GM19025 (cell line): ENCODE results near the gene KLF15.

Experiments used
- ATAC-seq: cut with Tn5 transposase; IDR thresholded peaks from one replicate; pipeline ENCODE4 v1.9.1; 2021; ENCODE audit warnings: mild to moderate bottlenecking, low read depth, moderate library complexity; ENCODE audit not compliant: unreplicated experiment

Gene KLF15

DNA sequence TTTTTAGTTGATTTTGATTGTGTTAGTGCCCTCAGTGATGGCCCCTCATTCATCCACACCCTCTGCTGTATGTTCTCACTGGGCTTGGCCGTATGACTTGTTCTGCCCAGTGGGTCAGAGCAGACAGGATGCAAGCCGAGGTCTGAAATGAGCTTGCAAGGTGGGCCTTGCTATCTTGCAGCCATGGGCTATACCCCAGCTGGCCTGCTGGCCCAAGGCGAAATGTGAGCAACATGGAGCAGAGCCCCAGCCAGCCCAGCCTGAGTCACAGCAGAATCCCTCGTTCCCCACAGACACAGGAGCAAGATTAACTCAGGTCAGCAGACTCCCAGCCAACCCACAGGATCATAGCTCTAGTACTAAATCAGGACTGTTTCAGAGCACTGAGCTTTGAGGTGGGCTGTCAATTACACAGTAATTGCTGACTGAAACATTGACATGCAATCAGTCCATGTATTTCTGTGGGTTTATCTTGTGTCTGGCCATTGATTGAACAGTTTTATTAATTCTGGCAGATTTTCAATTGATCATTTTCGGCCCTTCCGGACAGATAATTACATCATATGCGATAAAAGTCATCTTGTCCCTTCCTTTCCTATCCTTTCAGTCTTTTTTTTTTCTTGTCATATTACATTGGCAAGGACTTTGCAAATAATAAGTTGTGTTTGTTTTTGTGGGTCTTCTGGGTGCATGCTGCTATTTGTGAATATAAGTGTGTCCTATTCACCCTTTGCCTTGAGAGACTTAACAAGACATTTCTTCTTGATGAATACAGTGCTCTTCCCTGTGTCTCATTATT, 27.1 kb downstream of the KLF15 start:
- no peak for ATAC-seq

DNA sequence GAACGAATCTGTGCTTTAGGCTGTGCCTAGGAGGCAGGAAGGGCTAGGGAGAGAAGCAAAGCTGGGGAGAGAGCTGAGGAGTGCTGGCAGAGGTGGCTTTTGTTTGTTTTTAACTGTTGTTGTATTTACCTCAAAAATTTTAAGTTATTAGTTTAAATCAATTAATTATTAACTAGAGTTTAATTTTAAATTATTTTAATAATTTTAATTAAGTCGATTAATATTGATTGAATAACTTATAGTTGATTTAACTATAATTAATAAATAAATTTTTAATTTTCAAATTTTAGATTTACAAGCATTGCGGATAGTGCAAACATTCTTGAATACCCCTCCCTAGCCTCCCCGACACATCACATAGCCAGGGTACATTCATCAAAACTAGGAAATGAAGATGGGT, 30.6 kb downstream of the KLF15 start:
- no peak for ATAC-seq

DNA sequence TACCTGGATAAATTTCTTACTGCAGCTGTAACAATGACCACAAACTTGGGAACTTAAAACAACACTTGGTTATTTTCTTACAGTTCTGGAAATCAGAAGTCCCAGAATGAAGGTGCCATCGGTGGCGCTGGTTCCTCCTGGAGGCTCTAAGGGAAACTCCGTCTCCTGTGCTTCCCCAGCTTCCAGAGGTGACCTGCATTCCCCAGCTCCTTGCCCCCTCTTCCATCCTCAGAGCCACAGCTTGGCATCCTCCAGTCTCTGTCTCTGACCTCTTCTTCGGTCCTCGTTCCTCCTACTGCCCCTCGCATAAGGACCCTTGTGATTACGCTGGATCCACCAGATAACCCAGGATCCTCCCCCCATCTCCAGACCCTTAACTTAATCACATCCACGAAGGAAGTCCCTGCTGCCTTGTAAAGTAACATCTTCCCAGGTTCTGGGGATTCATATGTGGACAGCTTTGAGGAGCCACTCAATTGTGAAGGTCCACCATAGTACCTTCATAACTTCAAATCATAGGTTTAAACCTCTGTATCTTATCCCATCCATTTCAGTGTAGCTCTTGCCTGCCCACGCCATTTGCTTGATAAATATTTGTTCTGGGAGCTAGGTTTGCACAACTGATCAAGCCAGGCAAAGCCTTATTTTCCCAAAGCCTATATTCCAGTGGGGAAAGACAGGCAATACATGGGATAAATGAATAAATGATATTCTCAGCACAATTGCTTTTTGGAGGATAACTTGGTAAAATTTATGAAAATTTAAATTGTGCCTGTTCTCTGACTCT, 34.8 kb downstream of the KLF15 start:
- ATAC-seq: no peak

DNA sequence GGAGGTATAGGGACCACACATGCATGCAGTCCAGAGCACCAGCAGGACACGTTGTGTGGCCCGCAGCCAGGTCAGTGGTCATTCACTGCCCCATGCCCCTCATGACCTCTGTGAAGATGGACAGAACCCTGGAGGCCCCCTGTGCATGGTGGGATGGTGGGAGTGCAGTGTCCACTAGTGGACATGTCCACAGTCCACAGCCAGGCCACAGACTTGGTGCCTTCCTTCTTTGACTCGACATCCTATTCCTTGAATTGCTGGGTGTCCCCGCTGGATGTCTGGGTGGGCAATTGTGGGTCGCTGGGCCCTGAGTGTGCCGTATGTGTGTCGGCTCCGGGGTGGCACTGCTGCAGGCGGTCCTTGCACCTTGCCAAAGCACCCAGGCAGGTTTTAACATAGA, 35.7 kb downstream of the KLF15 start:
- no peak for ATAC-seq

DNA sequence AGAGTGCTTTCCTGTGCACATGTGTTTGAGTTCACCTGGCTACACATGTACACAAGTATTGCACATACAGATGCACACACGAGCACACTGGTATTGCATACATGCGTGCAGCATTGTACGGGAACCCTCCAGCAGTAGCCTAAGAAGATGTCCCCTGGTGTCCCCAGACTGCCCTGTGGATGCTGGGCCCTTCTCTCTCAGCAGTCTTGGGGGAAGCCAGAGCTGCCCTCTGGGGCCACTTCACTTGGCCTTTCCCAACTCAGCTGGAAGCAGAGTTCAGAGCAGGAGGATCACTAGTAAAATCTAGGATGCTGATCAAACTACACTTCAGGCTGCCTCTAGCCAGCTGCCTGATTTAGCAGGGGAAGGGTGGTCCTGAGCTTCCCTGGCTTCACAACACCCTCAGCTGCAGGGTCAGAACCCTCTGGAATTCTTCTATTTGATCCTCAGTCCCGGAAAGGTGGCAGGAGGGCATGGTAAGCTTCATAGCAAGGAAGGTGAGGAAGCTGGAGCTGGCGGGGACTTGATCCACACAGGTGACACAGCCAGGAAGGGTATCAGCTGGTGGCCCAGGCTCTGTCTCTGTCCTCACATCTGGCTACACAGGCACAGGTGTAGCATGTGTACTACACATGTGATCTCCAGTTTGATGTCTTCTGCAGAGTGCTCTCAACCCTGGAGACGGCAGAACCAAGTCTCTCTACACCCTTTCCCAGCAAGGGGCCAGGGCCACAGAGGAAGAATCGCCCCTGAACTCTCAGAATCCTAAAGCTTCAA, 36.5 kb downstream of the KLF15 start:
- no peak for ATAC-seq

DNA sequence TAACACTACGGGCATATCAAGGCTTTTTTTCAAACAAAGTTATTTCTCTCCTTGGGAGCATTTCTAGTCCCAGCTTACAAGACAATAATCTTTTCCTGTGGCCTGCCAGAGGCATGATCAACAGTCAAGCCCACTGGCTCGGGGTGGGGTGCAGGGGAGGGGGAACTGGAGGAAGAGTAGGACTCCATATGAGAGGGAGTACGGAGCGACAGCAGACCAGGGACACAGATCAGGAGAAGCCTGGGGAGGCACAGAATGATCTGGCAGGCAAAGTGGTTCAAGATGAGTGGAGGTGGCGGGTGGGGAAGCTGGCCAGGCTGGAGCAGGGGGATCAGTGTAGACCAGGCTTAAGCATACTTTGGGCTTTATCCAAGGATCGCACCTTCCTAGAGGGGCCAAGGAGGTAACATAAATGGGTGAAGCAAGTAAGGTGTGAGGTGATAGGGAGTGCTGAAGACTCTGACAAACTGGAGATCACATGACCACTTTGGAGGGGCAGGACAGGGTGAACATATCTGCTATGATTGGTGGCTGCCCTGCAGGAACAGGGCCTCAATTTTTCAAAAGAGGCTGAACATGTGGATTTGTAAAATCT, 37.4 kb downstream of the KLF15 start:
- no peak for ATAC-seq

DNA sequence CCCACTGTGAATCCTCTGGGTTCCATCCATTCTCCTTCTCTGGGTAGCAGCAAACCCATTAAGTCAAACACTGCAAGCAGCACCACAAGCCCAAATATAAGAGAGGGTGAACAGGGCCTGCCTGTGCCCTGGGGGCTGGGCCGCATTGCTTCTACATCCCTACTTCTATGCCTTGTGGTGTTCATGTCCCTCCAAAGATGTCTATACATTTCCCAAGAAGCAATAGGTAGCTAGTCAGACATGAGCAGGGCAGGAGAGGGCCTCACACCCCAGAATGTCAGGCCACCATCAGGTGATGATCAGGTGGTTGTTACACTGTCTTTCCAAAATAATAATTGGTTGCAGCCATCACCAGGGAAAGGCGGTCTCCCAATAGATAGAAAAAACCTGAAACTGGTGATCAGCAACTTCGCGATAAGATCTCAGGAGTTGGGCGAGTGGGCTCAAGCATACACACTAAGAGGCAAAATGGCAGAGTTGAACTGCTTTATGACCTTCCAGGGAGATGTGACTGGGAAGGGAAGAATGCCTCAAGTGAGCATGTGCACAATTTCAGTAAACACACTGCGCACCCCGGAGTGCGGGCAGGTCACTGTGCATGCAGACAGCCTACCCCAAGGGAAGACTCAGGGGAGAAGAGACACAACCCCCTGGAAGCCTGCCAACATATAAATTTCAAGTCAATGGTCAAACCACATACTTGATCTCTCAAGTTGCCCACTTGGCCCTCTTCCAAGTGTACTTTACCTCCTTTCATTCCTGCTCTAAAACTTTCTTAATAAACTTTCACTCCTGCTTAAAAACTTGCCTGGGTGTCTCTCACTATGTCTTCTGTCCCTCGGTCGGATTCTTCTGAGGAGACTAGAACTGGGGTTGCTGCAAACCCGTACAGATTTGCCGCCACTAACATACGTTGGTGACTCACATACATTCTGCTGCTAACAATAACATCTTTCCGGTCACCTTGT, 39.9 kb downstream of the KLF15 start:
- ATAC-seq: no peak

DNA sequence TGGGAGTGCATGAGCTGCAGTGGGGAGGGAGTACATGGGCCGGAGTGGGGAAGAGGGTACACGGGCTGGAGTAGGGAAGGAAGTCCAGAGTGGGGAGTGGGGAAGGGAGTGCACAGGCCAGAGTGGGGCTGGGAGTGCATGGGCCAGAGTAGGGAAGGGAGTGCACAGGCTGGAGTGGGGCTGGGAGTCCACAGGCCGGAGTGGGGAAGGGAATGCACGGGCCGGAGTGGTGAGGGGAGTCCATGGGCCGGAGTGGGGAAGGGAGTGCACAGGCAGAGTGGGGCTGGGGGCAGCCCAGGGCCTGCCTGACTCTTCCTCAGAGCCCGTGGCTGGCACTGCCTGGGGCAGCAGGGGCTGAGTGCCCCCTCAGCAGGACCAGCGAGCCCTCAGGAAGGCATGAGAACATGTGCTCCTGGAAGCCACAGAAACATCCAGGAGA, 40.7 kb downstream of the KLF15 start:
- ATAC-seq: no peak

DNA sequence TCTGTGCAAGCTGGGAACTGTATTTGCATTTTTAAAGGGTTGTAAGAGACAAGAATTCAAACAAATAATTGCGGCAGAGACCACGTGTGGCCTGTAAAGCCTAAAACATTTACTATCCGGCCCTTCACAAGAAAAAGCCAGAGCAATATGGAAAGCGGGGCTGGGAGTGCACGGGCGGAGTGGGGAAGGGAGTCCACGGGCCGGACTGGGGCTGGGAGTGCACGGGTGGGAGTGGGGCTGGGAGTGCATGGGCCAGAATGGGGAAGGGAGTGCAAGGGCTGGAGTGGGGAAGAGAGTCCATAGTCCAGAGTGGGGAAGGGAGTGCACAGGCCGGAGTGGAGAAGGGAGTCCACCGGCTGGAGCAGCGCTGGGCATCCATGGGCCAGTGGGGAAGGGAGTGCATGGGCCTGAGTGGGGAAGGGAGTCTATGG, 41.2 kb downstream of the KLF15 start:
- no peak for ATAC-seq

DNA sequence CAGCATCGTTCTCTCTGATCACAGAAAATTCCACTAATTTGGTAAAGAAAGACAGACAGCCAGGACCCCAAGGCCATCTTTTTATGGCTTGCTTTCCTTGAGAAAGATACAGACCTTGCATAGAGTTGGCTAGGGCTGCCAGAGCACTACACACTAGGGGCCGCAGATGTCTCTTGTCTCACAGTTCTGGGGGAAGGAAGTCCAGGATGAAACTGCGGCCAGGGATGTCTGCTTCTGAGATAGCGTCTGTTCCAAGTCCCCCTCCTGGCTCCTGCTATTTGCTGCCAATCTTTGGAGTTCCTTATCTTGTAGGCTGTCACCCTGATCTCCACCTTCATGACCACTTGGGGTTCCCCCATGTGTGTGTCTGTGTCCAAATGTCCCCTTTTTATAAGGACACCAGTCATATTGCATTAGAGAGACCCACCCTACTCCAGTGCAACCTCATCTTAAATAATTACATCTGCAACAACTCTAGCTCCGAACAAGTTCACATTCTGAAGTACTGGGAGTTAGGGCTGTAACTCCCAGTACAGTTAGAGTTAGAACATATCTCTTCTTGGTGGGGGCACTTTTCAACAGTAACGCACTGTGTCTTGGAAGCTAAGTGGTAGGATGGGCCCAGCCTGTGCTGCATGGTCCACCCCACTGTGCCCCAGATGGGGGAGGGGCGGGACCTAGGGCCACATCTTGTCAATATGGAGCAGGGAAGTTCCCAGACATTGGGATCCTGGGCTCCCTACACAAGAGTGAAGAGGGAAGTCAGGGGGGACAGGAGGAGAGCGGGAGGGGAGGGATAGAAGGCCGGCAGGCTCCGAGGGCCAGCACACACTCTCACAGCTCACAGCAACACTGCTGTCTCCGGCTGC, 42.2 kb downstream of the KLF15 start:
- ATAC-seq: no peak

DNA sequence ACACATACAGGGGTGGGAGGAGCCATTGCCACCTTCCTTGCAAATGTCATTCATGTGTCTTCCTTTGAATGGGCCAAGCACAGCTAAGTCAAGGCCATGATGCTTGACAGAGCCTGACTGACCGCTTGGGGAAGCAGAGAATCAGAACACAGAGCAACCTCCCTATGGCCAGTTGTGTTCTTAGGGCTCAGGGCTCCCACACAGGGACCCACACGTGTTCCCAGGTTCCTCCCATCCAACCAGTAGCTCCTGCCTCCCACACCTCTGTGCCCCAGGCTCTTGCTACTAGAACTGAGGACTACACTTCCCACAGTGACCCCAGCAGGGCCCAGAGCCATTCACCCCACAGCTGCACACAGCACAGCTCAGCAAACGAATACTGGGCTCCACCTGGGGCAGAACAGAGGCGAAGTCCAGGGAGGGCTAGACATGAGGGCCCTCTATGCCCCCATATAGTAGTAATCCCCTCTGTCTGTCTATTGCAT, 42.9 kb downstream of the KLF15 start:
- no peak for ATAC-seq

DNA sequence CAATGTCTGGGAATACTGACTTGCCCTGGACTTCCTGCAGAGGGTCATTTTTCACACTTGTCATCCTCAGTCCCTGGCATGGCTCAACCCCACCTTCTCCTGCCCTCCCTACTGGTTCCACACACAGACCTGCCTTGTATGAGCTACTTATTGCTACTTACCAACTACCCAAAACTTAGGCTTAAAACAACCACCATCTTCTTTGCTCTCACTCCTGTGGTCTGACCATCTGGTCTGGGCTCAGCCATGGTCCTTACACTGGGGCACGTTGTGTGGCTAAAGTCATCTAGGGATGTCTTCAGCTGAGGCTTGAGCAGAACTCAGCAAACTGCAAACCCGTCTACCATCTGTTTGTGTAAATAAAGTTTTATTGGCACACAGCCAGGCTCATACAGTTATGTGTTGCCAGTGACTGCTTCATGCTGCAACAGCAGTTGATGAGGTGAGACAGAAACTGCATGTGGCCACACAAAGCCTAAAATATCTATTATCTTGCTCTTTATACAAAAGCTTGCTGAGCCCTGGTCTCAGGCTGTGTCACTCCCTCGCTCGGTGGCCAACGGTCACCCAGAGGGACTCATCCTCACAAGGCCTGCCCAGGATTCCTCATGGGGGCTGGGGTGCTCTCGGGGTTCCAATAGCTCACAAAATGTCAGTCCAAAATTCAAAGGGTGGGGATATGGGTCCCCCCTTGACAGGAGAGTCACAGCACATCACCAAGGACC, 43.5 kb downstream of the KLF15 start:
- ATAC-seq: no peak

DNA sequence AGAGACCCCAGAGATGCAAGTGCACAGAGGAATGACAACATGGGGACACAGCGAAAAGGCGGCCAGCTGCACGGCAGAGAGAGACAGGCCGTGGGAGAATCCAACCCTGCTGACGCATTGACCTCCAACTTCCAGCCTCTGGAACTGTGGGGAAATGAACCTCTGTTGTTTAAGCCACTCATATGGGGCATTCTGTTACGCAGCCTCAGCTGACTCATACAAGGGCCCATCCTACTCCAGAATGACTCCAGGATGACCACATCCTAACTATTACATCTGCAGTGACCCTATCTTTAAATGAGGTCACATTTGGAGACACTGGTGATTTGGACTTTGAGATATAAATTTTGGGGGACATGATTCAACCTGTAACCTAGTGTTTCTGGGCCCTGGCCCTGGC, 44.0 kb downstream of the KLF15 start:
- ATAC-seq: no peak

DNA sequence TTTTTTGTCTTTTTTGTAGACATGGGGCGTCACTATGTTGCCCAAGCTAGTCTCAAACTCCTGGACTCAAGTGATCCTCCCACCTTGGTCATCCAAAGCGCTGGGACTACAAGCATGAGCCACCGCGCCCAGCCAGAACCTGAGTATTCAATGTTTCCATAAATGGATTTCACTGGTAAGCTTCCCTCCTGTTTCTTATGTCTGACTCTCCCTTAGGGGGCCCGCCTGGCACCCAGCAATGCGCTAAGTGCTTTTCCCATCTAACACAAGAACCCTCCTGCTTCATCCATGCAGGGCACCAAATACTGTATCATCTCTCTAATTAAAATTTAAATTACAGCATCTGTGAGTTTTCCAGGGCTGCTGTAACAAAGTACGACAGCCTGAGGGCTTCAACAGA, 44.9 kb downstream of the KLF15 start:
- ATAC-seq: no peak

DNA sequence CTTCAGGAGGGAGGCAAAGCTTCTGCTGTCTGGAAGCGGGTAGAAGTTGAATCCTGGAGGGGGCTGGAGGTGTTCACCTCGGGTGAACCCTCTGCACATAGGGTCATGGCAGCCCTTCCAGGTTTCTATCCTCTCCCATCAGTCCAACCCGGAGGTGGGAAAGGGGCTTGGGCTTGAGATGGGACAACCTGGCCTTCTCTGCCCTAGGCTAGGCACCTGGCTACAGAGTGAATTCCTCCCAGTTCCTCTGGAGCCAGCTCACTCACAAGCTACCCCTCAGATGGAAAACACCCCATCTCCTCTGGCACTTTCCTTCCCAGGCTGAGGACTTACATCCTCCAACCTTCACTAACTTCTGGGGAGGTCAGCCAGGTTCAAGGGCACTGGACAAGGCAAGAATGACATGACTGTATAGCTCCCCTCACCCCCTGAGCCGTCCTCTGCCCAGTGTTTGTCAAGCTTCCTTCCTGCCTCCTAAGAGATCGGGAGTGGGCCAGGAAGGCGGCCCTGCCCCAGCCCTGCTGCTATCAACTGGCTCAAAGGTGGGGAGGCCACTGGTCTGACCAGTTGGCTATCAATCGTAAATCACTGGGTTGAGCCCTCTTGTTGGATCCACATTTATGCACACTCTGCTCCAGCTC, 45.8 kb downstream of the KLF15 start:
- no peak for ATAC-seq

DNA sequence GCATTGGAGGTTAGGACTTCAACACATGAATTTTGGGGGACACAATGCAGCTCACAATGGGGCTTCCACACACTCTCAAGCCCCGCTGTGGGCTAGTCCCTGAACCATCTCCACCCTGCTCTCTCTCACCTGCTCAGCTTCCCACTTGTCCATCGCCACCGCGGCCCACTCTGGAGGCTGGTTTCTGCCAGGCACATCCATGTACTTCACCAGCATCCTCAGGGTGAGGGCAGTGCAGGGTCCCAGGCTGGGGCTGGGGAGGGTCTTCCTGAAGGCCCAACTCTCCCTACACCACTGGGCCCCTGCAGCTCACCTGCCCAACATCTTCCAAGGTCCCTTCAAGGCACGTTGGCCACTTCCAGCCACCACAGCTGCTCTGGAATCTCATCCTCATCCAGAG, 46.4 kb downstream of the KLF15 start:
- no peak for ATAC-seq

DNA sequence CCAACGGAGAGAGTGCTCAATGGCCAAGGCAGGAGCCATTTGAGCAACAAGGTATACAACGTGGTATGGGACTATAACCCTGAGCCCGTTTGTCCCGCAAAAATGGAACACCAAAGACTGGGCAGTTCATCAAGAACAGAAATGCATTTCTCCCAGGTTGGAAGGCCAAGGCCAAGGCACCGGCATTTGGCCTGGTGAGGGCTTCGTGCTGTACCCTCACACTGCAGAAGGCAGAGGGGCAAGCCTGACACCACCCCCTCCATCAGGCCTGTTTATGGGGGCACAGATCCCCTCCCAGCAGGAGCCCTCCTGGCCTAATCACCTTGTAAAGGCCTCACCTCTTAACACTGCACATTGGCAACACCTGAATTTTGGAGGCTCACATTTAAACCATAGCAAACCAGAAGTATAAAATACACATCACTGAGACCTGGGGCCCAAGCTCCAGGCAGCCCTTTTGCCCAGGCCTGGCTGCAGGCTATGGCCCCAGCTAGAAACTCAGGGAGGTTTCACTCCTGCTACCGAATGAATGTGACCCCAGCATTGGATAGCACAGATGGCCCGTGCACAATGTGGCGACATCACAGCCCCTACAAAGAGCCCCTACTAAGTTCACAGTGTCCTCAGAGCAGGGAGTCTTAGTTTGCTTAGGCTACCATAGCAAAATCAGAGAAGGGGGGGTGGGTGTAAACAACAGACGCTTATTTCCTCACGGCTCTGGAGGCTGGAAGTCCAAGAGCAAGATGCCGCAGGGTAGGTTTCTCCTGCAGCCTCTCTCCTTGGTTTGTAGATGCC, 47.1 kb downstream of the KLF15 start:
- no peak for ATAC-seq
